Measurements from ENCODE around the gene RRN3.
A peak's percentile ranks its signal among the peaks of the same experiment; 100 is the strongest.
"Not testable (repeated sequence)": the region's sequence is repeated elsewhere in the genome, so short reads cannot be mapped to it uniquely, and the experiment has no call there.

Gene RRN3, protein sequence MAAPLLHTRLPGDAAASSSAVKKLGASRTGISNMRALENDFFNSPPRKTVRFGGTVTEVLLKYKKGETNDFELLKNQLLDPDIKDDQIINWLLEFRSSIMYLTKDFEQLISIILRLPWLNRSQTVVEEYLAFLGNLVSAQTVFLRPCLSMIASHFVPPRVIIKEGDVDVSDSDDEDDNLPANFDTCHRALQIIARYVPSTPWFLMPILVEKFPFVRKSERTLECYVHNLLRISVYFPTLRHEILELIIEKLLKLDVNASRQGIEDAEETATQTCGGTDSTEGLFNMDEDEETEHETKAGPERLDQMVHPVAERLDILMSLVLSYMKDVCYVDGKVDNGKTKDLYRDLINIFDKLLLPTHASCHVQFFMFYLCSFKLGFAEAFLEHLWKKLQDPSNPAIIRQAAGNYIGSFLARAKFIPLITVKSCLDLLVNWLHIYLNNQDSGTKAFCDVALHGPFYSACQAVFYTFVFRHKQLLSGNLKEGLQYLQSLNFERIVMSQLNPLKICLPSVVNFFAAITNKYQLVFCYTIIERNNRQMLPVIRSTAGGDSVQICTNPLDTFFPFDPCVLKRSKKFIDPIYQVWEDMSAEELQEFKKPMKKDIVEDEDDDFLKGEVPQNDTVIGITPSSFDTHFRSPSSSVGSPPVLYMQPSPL

DNA sequence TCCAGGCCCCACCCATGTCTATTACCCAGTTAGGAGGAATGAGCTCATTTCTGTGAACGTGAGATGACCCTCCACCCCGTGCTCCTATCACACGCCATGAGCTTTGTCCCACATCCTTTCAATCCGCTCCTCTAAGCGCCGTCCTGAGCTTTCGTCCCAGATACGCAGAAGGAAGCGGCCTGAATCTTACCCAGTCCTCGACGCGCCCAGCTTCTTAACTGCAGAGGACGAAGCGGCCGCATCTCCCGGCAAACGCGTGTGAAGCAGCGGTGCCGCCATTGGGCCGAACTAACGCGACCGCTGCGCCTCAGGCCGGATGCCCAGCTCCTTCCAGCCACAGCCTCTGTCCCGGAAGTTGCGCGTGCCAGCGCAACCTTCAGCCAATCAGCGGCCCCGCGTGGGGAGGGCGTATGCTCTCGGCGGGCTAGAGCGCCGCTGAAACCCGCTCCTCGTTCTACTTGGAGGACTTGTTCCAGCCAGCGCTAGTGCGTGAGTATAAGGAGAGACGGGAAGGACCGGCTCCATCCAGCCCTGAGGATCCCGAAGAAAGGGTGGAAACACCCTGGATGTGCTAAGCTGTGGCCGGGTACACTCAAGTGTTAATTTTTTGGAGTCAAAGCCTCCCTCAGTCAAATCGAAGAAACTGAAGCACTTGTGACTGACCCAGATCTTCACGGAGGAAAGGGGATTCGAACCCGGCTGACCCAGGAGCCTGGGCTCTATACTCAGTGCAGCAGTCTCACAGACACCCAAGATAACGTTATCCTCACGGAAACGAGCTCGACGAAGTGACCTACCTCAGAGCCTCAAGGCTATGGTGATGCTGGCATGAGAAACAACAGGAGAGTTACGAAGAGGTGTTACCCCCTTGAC, at the start of gene RRN3:
RRN3 (minus strand) TSS at position 318 of the 873 bp plus-strand sequence; CDS start at position 279, 39 bp downstream.
- DNase-seq, result peak; percentile 95

DNA sequence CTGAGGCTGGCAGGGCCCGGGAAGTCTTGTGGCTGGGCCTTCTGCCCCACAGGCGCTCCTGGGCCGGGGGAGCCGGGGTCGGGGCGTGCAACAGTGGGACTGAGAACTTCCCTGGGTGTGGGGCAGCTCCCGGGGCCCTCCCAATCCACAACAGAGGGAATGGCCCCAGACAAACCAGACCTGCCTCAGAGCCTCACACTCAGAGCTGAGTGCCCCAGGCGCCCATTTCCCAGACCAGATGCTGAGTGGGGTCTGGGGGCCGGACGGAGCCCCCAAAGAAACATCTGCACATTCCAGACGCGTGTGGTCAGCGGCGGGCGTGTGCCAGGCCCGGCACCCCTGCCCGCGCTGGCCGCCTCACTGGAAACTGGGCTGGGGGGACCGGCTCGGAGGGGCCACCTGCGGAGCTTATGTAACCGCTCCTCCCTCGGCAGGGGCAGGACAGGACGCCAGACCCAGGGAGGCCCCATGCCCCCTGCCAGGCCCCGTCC, 49.6 kb upstream of the RRN3 start:
- peak; percentile 4 for DNase-seq

DNA sequence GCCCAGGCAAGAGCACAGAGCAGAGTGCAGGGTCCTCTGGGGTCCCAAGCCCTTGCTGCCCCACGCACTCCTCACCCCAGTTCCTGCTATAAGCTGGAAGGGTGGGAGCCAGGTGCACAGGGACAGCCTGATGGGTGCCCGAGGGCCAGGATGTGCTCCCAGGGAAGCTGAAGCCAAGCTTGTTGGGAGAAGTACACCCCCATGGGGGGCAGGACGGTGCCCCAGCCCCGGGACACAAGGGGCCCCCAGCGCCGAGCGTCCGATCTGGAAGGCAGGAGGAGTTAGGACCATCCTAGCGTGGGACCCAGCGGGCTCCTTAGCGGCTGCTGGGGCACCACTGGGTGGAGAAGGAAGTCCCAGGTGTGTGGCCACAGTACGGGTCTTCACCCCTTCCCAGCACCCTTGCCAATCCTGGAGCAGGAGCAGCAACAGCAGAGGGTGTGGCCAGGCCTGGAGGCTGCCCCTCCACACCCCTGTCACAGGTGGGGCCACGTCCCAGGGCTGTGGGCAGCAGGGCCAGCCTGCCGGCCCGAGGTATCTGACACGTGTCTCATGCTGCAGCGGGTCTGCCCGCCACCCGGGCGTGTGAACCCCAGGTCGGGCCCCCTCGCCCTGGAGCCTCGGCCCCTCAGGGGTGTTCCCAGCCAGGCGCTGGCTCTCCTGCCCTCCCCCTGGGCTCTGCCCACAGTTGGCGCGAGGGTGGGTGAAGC, 49.0 kb upstream of the RRN3 start:
- DNase-seq, result not testable (repeated sequence)

DNA sequence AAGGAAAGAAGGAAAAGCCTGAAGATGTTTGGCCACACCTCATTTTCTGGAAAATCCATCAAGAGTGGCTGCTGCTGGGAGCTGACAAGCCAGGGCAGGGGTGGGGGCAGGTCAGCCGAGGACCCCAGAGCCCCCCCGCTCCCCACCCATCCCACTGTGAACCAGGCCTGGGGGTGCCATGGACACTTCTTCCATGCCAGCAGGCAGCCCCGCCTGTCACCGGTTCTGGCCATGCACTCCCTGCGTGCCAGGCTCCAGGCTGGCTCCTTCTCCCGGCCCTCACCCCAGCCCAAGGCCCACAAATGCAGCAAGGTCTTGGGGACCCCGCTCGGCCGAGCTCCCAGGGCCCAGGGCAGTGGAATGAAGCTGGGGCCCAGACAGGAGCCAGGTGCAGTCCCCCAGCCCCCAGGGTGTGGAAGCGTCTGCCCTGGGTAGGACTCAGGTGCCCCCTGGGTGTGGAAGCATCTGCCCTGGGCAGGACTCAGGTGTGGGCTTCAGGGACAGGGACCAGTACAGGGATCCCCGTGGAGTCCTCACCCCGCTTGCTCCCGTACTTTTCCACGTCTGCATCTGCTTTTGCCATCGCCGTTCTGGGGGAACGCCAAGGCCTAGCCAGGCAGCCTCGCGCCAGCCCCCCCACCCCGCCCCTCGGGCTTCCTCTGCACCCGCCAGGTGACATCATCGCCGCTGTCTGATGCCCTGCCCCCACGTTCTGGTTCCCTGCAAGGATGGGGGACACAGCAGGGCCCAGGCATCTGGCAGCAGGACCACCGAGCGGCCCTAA, 48.2 kb upstream of the RRN3 start:
- DNase-seq, result not testable (repeated sequence)

DNA sequence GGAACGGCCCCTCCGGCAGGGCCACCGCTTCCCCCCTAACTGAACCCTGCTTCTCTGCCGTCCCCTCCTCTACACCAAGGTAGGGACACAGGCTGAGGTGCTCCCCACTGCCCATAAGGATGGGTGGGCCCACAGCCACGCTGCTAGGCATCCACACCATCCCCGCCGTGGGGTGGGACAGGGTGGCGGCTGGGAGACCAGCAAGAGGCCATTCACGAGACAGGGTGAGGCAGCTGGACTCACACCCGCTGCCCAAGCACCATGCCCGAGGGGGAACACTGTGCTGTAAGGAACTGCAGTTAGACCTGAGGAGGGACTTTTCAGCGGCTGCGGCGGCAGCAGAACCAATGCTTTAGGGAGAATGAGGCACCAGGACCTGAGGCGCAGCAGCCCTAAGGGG, 47.5 kb upstream of the RRN3 start:
- no peak for DNase-seq

DNA sequence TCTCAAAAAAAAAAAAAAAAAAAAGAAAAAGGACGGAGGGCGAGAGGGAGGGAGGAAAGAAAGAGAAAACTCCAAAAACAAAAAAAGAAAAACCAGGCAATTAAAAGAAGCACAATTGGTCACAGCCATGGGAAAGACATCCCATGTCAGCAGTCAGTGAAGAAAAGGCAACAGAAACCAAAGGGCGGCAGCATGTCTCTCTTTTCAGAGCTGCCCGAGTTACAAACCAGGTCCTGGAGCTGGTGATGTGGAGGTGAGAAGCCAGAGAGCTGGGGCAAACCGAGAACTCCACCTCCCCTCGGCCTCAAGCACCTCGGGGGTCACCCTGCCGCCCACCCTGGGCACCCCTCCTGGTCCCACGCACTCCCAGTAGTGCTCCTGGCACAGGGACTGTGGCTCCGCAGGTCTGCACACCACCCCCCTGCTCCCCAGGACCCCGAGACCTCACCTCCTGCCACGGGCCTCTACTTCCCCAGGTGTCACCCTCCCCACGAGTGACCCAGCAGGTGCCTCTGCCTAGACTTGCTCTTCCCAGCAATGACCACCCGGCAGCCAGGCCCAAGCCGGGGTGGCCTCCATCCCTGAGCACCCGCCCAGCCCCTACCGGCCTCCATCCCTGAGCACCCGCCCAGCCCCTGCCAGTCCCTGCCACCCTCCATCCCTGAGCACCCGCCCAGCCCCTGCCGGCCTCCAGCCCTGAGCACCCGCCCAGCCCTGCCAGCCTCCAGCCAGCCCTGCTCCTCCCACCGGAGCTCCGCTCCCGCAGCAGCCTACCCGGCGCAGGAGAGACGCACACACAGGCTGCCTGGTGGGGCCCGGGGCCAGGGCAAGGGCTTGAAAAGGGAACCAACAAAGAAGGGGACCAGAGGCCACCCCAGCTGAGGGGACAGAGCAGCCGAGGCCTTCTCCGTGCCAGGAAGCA, 46.6 kb upstream of the RRN3 start:
- DNase-seq, result peak; percentile 45

DNA sequence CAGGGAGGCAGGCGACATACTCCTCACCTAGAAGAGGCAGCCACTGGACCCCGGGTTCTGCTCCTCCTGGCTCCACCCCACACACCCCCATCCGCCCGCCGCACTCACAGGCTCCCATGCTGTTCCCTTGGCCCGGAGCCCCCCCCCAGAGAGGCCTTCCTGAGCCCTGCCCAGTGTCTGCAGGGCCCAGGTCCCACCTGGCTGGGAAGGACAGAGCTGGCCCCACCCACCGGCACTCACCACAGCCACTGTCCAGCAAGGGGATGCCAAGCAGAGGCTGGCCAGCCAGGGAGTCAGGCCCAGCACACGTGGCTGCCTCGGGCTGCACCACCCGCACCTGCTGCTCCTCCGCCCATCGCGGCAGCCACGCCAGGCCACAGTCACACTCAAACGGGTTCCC, 43.4 kb upstream of the RRN3 start:
- DNase-seq, result not testable (repeated sequence)

DNA sequence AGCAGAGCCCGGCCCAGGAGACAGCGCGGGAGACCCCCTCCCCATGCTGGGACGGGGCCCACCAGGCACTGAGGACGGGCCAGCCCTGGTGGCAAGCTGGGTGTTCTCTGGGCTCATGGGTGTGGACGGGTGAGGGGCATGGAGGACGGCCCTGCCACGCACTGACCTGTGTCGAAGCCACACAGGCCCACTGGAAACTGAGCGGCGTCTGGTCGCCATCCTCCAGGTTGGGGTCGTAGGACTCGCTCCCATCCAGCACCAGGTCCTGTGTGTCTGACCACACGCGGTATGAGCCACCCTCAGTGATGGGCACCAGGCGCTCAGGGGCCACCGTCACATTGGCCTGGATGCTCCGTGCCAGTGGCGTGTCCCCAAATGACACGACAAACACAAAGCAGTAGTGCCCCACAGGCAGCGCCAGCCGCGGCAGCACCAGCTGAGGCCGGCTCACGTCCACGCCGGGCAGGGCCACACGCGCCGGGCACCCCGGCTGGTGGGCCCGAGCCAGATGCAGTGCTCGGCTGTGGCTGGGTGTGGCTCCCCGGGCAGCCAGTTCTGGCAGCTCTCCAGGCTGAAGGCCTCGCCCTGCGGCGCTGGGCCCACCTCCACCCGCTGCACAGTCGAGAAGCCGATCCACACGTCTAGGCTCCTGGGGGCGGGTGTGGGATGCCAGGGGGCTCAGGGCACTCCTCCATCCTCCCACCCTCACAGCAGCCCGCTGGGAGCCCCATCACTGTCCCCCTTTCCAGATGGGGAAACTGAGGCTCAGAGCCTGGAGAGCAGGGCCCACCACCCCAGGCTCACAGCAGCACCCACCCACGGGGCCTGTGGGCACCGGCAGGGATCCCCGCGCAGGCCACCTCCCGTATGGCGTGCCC, 41.6 kb upstream of the RRN3 start:
- peak; percentile 59 for DNase-seq

DNA sequence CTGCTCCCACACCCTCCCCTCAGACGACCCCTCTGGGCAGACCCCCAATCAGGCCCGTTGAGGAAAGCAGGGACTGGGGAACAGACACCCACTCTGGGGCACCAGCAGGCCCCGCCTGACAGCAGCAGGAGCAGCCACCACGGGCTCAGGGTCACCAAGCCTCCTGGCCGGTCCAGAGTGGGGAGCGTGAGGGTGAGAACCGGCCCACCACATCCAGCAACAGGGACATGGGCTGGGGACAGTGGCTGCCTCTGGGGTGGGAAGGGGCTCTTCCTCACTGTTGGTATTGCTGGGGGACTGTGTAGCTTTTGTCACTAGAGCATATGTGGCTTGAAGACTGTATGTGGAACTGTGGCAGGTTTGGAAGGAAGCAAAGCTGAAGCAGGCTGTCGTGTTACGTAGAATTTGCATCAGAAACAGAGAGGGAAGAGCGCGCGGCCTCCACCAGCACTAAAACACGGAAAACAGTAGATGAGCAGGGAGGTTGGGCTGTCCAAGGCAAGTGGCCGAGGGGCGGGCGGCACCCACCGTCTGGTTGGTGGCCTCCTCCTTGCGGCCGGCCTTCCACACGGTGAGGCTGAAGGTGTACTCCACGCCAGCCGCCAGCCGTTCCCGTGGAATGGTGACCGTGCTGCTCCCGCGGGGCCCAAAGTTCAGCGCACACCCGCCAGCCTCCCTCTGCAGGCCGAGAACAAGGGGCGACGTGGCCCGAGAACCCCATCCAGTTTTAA, 40.8 kb upstream of the RRN3 start:
- DNase-seq, result not testable (repeated sequence)

DNA sequence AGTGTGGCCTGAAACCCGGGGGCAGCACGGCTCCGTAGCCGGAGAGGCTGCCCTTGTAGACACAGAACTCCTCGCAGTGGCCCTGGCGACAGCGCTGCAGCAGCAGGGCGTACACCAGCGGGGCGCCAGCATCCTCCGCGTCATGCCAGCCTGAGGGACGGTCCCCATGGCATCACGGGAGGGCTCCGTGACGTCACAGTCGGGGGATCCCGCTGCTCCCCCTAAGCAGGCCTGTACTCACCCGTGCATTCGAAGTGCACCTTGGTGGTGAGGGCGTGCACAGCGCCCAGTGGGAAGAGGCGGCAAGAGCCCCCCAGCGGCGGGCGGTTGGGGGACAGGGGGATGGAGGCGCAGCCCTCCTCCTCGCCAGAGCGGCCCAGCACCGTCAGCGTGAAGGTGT, 39.5 kb upstream of the RRN3 start:
- not testable (repeated sequence) for DNase-seq

DNA sequence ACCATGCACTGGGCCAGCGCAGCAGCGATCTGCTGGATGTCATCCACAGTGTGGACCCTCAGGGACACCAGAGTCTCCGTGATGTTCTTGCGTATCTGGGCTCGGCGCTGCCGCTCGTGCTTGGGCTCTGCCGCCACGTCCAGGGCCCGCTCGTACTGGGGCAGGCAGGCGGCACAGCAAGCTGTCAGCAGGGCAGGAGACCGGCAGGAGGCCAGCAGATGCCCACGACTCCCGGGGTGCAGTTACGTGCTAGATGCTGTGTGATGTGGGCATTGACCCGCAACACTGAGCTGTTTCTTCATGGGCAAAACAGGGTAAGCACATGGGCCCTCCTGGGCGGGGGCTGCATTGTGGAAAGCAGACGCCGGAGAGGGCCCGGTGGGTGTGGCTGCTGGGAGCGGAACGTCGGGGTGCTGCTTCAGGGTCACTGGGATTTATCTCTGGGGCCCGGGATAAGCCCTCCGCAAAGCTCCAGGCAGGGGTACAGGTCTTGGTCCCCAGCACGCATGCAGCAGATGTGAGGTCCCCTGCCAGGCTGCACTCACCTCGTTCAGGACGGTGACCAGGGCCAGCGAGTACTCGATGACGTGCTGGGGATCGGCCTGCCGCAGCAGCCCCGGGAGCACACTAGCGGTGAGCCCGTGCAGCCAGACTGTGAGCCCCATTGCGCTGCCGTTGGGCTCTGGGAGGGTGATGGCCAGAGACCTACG, 38.8 kb upstream of the RRN3 start:
- not testable (repeated sequence) for DNase-seq

DNA sequence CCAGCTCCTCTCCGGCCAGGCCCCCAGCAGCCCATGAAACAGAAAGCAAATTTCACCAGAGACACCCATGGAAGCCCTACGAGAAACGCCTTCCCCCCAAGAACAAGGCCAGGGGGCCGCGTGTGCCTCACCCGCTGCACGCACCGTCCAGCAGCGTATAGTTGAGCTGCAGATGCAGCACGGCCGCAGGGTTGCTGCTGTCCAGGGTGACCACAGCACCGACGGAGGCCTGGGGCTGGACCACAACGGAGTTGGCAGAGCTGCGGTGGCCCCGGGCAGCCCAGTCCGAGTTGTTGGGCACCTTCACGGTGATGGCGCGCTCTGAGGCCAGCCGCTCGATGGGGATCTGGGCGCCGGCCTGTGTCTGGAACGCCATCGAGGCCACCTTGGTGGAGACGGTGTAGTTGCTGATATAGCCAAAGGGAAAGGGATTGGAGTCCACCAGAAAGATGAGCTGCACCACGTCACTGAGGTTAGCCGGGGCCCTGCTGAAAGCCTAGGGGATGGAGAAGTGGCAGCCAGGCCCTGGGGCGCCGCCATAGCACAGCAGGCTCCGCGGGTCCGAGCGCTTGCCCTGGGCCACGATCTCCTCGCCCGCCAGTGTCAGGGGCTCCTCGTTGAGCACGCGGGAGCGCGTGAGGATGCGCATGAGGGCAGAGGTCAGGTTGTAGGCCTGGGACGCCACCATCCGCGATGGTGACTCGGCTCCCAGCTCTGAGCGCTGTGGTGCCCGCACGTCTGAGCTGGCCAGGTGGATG, 37.0 kb upstream of the RRN3 start:
- not testable (repeated sequence) for DNase-seq

DNA sequence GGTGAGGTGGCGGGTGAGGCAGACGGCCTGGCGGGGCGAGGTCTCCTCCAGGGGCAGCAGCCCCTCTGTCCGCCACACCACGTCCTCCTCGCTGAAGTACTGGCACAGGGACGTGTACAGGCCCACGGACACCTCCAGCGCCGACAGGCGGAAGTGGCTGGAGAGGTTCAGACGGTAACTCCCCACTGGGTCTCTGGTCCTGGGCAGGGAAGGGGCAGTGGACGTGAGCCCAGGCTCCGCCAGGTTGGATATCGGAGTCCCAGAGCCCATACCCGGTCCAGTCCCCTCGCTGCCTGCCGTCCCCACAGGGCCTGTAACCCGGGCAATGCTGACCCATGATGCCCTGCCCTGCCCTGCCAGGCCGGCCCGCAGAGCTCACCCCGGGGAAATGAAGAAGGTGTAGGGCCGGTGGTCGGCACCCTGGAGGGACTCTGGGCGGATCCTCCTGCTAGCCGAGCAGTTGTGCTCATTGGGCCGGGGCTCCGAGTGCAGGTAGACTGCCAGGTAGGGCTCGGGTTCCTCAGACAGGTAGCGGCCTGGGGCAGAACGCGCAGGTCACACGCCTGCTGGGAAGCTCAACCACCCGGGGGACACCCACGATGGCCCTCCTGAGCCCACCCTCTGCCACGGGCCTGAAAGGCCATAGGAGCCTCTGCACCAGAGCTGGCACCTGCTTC, 36.3 kb upstream of the RRN3 start:
- not testable (repeated sequence) for DNase-seq

DNA sequence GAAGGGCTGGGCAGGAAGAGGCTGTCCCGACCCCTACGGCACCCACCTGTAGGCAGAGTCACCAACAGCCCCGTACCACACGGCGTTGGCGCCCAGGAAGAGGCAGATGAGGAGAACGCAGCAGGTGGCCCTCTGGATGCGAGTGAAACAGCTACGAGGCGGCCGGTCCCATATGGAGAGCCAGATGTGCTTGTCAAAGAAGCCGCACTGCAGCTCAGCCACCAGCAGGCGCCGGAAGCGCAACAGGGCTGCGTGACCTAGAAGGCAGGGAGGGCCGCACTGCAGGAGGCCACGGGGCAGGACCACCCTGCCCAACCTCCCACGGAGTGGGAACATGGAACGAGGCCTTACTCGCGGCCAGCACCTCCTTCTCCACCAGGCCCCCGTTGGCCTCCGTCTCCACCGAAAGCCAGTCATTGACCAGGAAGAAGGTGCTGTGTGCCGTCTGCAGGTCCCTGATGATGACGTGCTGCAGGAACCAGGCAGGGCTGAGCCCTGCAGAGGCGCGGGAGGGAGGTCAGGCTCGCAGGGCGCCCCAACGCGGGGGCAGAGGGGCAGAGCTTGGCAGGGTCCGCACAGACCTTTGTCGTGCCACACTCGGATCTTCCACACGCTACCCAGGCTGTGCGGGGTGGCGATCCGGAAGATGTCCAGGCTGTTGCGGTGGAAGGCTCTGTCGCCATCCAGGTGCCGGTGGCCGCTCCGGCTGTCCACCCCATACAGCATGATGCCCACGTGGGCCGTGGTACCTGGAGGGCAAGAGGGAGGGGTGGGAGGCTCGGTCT, 33.8 kb upstream of the RRN3 start:
- not testable (repeated sequence) for DNase-seq

DNA sequence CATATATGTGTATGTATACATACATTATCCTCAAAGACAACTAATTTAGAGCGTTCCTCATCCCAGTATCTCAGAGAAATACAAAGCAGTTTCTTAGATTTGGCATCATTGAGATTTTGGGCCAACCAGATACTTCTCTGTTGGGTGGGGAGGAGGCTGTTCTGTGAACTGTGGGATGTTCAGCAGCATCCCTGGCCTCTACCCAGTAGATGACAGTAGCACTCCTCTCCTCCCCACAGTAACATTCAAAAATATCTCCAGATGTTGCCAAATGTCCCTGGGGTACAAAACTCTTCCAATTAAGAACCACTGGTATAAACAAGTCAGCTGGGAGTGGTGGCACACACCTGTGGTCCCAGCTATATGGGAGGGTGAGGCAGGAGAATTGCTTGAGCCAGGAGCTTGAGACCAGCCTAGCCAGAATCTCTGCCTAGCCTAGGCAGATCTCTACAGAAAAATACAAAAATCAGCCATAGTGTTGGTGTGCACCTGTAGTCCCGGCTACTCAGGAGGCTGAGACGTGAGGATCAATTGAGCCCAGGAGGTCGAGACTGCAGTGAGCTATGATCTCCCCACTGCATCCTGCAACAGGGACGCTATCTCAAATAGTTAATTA, 6.4 kb upstream of the RRN3 start:
- peak; percentile 12 for DNase-seq

All from hematopoietic multipotent progenitor cell treated with erythropoietin and hydrocortisone succinate and interleukin-3 and kit ligand, for 6 days (in vitro differentiated cells).